ENCODE results near the gene KAT7. TPM values are rescaled to one million over a fixed set of nuclear protein-coding genes. Genes with fewer than 3 reads are reported as not detected.

KAT7 gene
- total and polyA plus RNA-seq, 2 of the 8 experiments (the other 6 are each of a cell fraction or from before 2014, with no cell fraction given) = 90.9 to 139 TPM

GRCh38 chr17:49763735-49764558 is 24.5 kb upstream of the KAT7 start, which contains the start of gene FAM117A (continued):
- TF ChIP-seq SP4 (IDR thresholded peaks at IDR 0.05; ENCODE audit: low read length) (no peak), SIX5 (IDR thresholded peaks at IDR 0.05; ENCODE audit: low read depth, low read length) (no peak), TAF1 (IDR thresholded peaks at IDR 0.05; ENCODE audit: low read depth, low read length) (peak; percentile 96), FOSL1 (IDR thresholded peaks at IDR 0.05; ENCODE audit: insufficient read depth, low read depth, low read length) (no peak), KDM1A (IDR thresholded peaks at IDR 0.05; ENCODE audit: borderline replicate concordance, low read length) (no peak), ATF3 (IDR thresholded peaks at IDR 0.05; ENCODE audit: insufficient read depth, low read depth, low read length) (0 out of 2 replicates have a peak, but pooled peaks have one; percentile 17), EGR1 (IDR thresholded peaks at IDR 0.05; ENCODE audit: borderline replicate concordance, low read depth, low read length) (no peak), TEAD4 (IDR thresholded peaks at IDR 0.05; ENCODE audit: low read depth, low read length) (no peak), ZNF274 (IDR thresholded peaks at IDR 0.05; ENCODE audit: borderline replicate concordance, extremely low read depth, low read length) (no peak), POLR2AphosphoS5 (IDR thresholded peaks at IDR 0.05; ENCODE audit: low read depth, low read length) (peak; percentile 94), ASH2L (IDR thresholded peaks at IDR 0.05; ENCODE audit: low read length) (no peak), RAD21 (IDR thresholded peaks at IDR 0.05 in 1 of 2, conservative IDR thresholded peaks at IDR 0.05 in 1 of 2; ENCODE audit: low read depth in 2 of 2, low read length in 2 of 2) (no peak), JUND (IDR thresholded peaks at IDR 0.05; ENCODE audit: low read length) (no peak), BCL11A (IDR thresholded peaks at IDR 0.05; ENCODE audit: low read depth in 2 of 2, low read length in 2 of 2) (no peak), GTF2F1 (IDR thresholded peaks at IDR 0.05; ENCODE audit: borderline replicate concordance, low read depth, low read length) (peak; percentile 51; the same call in 1 of the 2 replicates), RXRA (IDR thresholded peaks at IDR 0.05; ENCODE audit: insufficient read depth, low read depth, low read length) (no peak), SP1 (IDR thresholded peaks at IDR 0.05; ENCODE audit: low read depth, low read length) (peak; percentile 99), USF2 (IDR thresholded peaks at IDR 0.05; ENCODE audit: low read length) (peak; percentile 91), YY1 (IDR thresholded peaks at IDR 0.05; ENCODE audit: low read depth, low read length) (0 out of 2 replicates have a peak, but pooled peaks have one; percentile 4), KDM5A (IDR thresholded peaks at IDR 0.05; ENCODE audit: low read length) (no peak), BACH1 (IDR thresholded peaks at IDR 0.05; ENCODE audit: low read length) (no peak), TAF7 (optimal IDR thresholded peaks at IDR 0.05; ENCODE audit: borderline replicate concordance, low read depth, low read length) (peak; percentile 89), RBBP5 (IDR thresholded peaks at IDR 0.05; ENCODE audit: borderline replicate concordance, low read depth, low read length) (0 out of 2 replicates have a peak, but pooled peaks have one; percentile 10), POLR2A (IDR thresholded peaks at IDR 0.05; ENCODE audit: control extremely low read depth in 1 of 2, low read depth in 2 of 2, low read length in 2 of 2) (peak; percentile 83 to 89)

Measured in H1 (cell line).